GM23338 (cell line): ENCODE data around the gene SUGCT. TPM values are rescaled to one million over a fixed set of nuclear protein-coding genes. Genes with fewer than 3 reads are reported as not detected.

ENCODE experiments used
- ATAC-seq: fragments of 200-7000 bp; cut with Tn5 transposase; 3 replicates; pipeline ENCODE4 v1.9.1; 2020
- DNase-seq: peaks from one replicate; pipeline ENCODE4 v3.0.0-alpha.2; 2015; ENCODE audit warnings: low spot score
- H2AFZ ChIP-seq: fragments of 200-600 bp; sonication (generic); 2 replicates; pipeline ENCODE4 v1.8.0; 2016; ENCODE audit warnings: antibody characterized with exemption, mild to moderate bottlenecking, moderate library complexity
- H3F3A ChIP-seq: fragments of 200-600 bp; sonication (generic); replicated peaks from 2 replicates; pipeline ENCODE4 v1.8.0; 2017; ENCODE audit warnings: antibody characterized with exemption, mixed run types, low read depth
- H3K27ac ChIP-seq: fragments of 200-600 bp; sonication (generic); 2 replicates; pipeline ENCODE4 v1.6.1; 2016; ENCODE audit warnings: low read depth
- H3K27me3 ChIP-seq: fragments of 200-600 bp; sonication (generic); 2 replicates; pipeline ENCODE4 v1.8.0; 2016; ENCODE audit warnings: mild to moderate bottlenecking, mixed run types, moderate library complexity; ENCODE audit not compliant: insufficient read depth
- H3K36me3 ChIP-seq: fragments of 200-600 bp; sonication (generic); 2 replicates; pipeline ENCODE4 v1.8.0; 2016; ENCODE audit warnings: mild to moderate bottlenecking; ENCODE audit not compliant: insufficient read depth
- H3K4me1 ChIP-seq: fragments of 200-600 bp; sonication (generic); 2 replicates; pipeline ENCODE4 v1.8.0; 2016; ENCODE audit warnings: mild to moderate bottlenecking, moderate library complexity; ENCODE audit not compliant: insufficient read depth
- H3K4me2 ChIP-seq: fragments of 200-600 bp; sonication (generic); 2 replicates; pipeline ENCODE4 v1.7.1; 2017; ENCODE audit warnings: mixed run types
- H3K4me3 ChIP-seq: fragments of 200-600 bp; sonication (generic); 2 replicates; pipeline ENCODE4 v1.6.1; 2016; ENCODE audit warnings: mixed run types
- H3K79me2 ChIP-seq: fragments of 200-600 bp; sonication (generic); replicated peaks from 2 replicates; pipeline ENCODE4 v1.8.0; 2017; ENCODE audit warnings: mild to moderate bottlenecking; ENCODE audit not compliant: insufficient read depth
- H3K9me2 ChIP-seq: fragments of 200-600 bp; sonication (generic); 2 replicates; pipeline ENCODE4 v1.8.0; 2017; ENCODE audit not compliant: insufficient read depth
- H4K20me1 ChIP-seq: fragments of 200-600 bp; sonication (generic); replicated peaks from 2 replicates; pipeline ENCODE4 v1.8.0; 2017; ENCODE audit warnings: mild to moderate bottlenecking; ENCODE audit not compliant: insufficient read depth
- H3K27ac Mint-ChIP-seq: 2 replicates; pipeline ENCODE4 v1.8.0; 2020; ENCODE audit warnings: inconsistent platforms, mild to moderate bottlenecking, moderate library complexity, mixed read lengths
- H3K27me3 Mint-ChIP-seq: 3 replicates; pipeline ENCODE4 v1.8.0; 2022; ENCODE audit warnings: low read depth, mild to moderate bottlenecking, moderate library complexity, mixed read lengths, inconsistent platforms; ENCODE audit not compliant: insufficient read depth, poor library complexity
- H3K36me3 Mint-ChIP-seq: 3 replicates; pipeline ENCODE4 v1.8.0; 2021; ENCODE audit warnings: low read depth, mild to moderate bottlenecking, inconsistent platforms, moderate library complexity, mixed read lengths
- H3K4me1 Mint-ChIP-seq: 3 replicates; pipeline ENCODE4 v1.8.0; 2020; ENCODE audit warnings: mild to moderate bottlenecking, inconsistent platforms, mixed read lengths
- H3K4me3 Mint-ChIP-seq: 3 replicates; pipeline ENCODE4 v1.8.0; 2021; ENCODE audit warnings: moderate library complexity, mild to moderate bottlenecking, inconsistent platforms, mixed read lengths
- H3K9me3 Mint-ChIP-seq: 3 replicates; pipeline ENCODE4 v1.8.0; 2020; ENCODE audit warnings: moderate library complexity, mild to moderate bottlenecking, inconsistent platforms, mixed read lengths
- CREB1 ChIP-seq: fragments of 250-450 bp; sonication (Bioruptor Pico); IDR thresholded peaks from 2 replicates; pipeline ENCODE4 v1.5.0; 2020; ENCODE audit warnings: low read depth, mild to moderate bottlenecking, moderate library complexity
- CTCF ChIP-seq, 2 experiments: fragments of 200-600 bp in 1 of 2; sonication (generic) in 1 of 2; conservative IDR thresholded peaks; 2 replicates each; pipeline versions ENCODE4 v1.5.1 to v1.6.1; 2016 to 2017; ENCODE audit warnings: antibody characterized with exemption in 2 of 2, low read depth in 2 of 2, mild to moderate bottlenecking in 2 of 2, moderate library complexity in 1 of 2
- EZH2 ChIP-seq: fragments of 200-600 bp; sonication (generic); IDR thresholded peaks from one replicate; pipeline ENCODE4 v1.8.0; 2017; ENCODE audit warnings: antibody characterized with exemption, mild to moderate bottlenecking, low read depth; ENCODE audit not compliant: unreplicated experiment
- EZH2phosphoT487 ChIP-seq: fragments of 200-600 bp; sonication (generic); IDR thresholded peaks from one replicate; pipeline ENCODE4 v1.8.1; 2018; ENCODE audit warnings: antibody characterized with exemption; ENCODE audit not compliant: unreplicated experiment
- NANOG ChIP-seq: IDR thresholded peaks from 2 replicates; pipeline ENCODE4 v1.6.1; 2016; ENCODE audit warnings: antibody characterized with exemption, borderline replicate concordance
- POLR2AphosphoS5 ChIP-seq: IDR thresholded peaks from 2 replicates; pipeline ENCODE4 v1.6.1; 2016; ENCODE audit warnings: antibody characterized with exemption, low read depth
- REST ChIP-seq: IDR thresholded peaks from one replicate; pipeline ENCODE4 v1.6.1; 2018; ENCODE audit warnings: antibody characterized with exemption; ENCODE audit not compliant: unreplicated experiment
- STAT1 ChIP-seq: IDR thresholded peaks from one replicate; pipeline ENCODE4 v1.6.1; 2016; ENCODE audit warnings: antibody characterized with exemption; ENCODE audit not compliant: unreplicated experiment
- ZNF331 ChIP-seq: fragments of 250-450 bp; sonication (Bioruptor Pico); IDR thresholded peaks from 2 replicates; pipeline ENCODE4 v1.5.0; 2020; ENCODE audit warnings: low read depth, mild to moderate bottlenecking, moderate library complexity
- polyA plus RNA-seq: library from polyadenylated mRNA; unstranded; fragments of >200 nt; fragmentation: Nextera tagmentation; extraction: Ambion mirVana; gene quantifications from 2 replicates; pipeline ENCODE4 v1.2.1, GENCODE V29; 2016
- total RNA-seq: library from RNA; depleted of rRNA; stranded (reverse); fragments of >200 nt; shearing (Covaris generic); gene quantifications from 2 replicates; pipeline ENCODE4 v1.2.3, GENCODE V29; 2014

The SUGCT gene
- total and polyA plus RNA-seq, 2 experiments from 2014 or later: 4.2 to 5.6 TPM

GRCh38 chr7:40716052-40716451, 581.2 kb downstream of the SUGCT start:
- H3K9me3 Mint-ChIP-seq: no peaks in the 10 kb centered on the region

More at GRCh38 chr7:40716052-40716451, 581.2 kb downstream of the SUGCT start:
- DNase-seq (no peak), ATAC-seq (no peak)
- TF ChIP-seq STAT1 (no peak), EZH2 (no peak), NANOG (no peak), CTCF (conservative IDR thresholded peaks at IDR 0.05; ENCODE audit: low read depth in 2 of 2) (no peak), CREB1 (CRISPR knock-in tag) (no peak), EZH2phosphoT487 (no peak), REST (no peak), POLR2AphosphoS5 (no peak), ZNF331 (no peak)
- Mint-ChIP-seq H3K4me1 (peaks cover 24% of the 10 kb centered on the region), H3K27me3 (peaks cover 2% of the 10 kb centered on the region), H3K4me3 (no peak overlapping the region), H3K36me3 (no peaks in the 10 kb centered on the region), H3K27ac (peak overlapping the region; percentile 19; the same call in 1 of the 2 replicates)
- Histone ChIP-seq H3K9me2 (no peaks in the 10 kb centered on the region), H3K27me3 (no peaks in the 10 kb centered on the region), H3K36me3 (no peaks in the 10 kb centered on the region), H3F3A (no peaks in the 10 kb centered on the region), H3K79me2 (no peaks in the 10 kb centered on the region), H3K27ac (no peak overlapping the region), H4K20me1 (no peaks in the 10 kb centered on the region), H2AFZ (peak overlapping the region; percentile 28; the same call in 1 of the 2 replicates), H3K4me3 (no peak overlapping the region), H3K4me2 (peak overlapping the region; percentile 19; the same call in 1 of the 2 replicates), H3K4me1 (peaks cover 17% of the 10 kb centered on the region)
